GM12874 (cell line): ENCODE measurements around the gene ZWILCH.

Experiments used
- CTCF ChIP-seq: IDR thresholded peaks from 2 replicates; pipeline ENCODE4 v1.5.1; 2011; ENCODE audit warnings: low read depth, mild to moderate bottlenecking, control low read depth, low read length, moderate library complexity; ENCODE audit not compliant: insufficient read depth

ZWILCH gene

DNA sequence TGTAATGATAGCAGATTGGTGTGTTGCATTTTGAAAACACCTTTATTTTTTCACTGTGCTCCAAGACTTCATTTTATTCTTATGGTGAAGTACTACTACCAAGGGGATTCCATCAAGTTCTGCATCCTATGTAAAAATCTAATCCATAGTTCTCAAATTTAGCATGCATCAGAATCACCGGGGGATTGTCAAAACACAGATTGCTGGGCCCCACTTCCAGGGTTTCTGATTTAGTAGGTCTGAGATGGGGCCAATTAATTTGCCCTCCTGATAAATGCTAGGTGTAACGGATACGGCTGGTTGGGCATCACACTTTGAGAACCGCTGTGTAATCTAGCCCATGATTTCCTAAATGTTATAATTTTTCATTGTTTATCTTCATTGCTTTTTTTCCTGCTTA, 692 bp downstream of the ZWILCH start:
- TF ChIP-seq CTCF: no peak

GRCh38 chr15:66508293-66508883, 3.3 kb downstream of the ZWILCH start:
- no peak for TF ChIP-seq CTCF

DNA sequence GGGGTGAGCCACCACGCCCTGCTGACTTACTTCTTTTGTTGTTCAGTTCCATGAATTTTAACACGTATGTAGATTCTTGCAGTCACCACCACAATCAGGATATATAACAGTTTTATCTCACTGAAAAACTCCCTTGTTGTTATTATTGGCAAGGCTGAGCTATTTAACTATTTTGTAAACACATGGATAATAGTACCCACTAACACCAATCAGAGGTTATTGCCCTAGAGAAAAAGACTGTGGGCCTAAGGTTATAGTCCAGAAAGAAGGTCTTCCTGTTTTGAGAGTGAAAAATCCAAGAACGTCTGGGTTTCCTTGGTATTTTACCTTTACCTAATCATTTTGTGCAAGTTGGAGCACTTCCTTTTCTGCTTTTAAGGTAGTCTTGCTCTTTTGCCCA, 9.5 kb downstream of the ZWILCH start:
- no peak for TF ChIP-seq CTCF

DNA sequence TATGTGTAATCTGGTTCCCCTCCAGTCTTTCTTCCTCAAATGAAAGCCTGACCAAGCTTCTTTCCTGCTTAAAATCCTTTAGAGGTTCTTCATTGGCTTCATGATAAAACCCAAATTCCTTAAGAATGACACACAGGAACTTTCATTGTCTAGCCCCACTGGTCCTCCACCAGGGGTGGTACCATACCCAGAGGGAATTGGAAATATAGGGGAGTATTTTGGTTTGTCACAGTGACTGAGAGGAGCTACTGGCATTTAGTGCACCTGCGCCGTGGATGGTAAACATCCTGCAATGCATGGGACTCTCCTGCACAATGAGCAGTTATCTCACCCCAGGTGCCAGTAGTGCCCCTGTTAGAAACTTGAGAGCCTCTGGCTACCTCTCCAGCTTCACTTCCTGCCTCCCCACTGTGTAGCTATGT, 10.8 kb downstream of the ZWILCH start:
- no peak for TF ChIP-seq CTCF

GRCh38 chr15:66523926-66524325, 18.8 kb downstream of the ZWILCH start:
- TF ChIP-seq CTCF: no peak

DNA sequence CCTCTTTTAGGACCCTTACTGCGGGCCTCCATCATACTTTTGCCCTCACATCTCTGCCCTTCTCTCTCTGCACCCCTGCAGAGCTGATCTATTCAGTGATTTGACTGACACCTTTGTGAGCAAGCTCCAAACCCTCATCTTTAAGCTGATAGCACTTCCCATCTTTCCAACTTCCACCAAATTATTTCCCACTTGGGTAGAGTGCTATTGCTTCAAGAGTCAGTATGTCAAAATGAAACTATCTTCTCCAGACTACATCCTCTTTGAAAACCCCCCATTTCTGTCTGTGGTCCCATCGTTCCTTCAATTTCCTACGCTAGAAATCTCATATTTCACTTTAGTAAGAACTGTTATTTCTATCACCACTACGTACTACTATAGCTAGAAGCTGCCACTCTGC, 19.7 kb downstream of the ZWILCH start:
- no peak for TF ChIP-seq CTCF

DNA sequence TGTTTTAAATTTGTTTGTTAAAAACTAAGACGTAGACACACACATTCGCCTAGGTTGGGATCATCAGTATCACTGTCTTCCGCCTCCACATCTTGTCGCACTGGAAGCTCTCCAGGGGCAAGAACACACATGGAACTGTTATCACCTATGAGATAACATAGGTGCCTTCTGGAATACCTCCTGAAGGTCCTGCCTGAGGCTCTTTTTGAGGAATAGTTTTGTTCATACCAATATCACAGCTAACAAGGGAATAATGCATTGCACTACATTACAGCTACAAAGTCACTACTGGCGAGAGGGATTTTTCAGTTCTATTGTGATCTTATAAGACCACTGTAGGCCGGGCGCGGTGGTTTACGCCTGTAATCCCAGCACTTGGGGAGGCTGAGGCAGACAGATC, 29.9 kb downstream of the ZWILCH start:
- TF ChIP-seq CTCF: no peak
